HepG2 (cell line): ENCODE results near the gene CD7. TPM values are rescaled to one million over a fixed set of nuclear protein-coding genes. Genes with fewer than 3 reads are reported as not detected.
A peak's percentile ranks its signal among the peaks of the same experiment; 100 is the strongest.

Experiments
- BORCS8-MEF2B ChIP-seq: sonication (generic); formaldehyde crosslinking; IDR thresholded peaks from 2 replicates; pipeline ENCODE4 v1.8.0; 2022; ENCODE audit warnings: mild to moderate bottlenecking, missing genetic modification reagents
- BRCA1 ChIP-seq: sonication (generic); formaldehyde crosslinking; IDR thresholded peaks from 2 replicates; pipeline ENCODE4 v1.4.0; 2020; ENCODE audit warnings: missing genetic modification reagents
- CCDC6 ChIP-seq: sonication (generic); formaldehyde crosslinking; IDR thresholded peaks from 2 replicates; pipeline ENCODE4 v1.8.1; 2022; ENCODE audit warnings: mild to moderate bottlenecking, missing genetic modification reagents, moderate library complexity
- GTF2F1 ChIP-seq: fragments of 150-350 bp; IDR thresholded peaks from 2 replicates; pipeline ENCODE4 v1.6.1; 2014; ENCODE audit warnings: low read length
- KAT2B ChIP-seq: fragments of 150-350 bp; IDR thresholded peaks from 2 replicates; pipeline ENCODE4 v1.6.1; 2014; ENCODE audit warnings: low read depth, low read length, borderline replicate concordance
- MAZ ChIP-seq, 2 experiments: sonication (generic) in 1 of 2; formaldehyde crosslinking in 1 of 2; IDR thresholded peaks; 2 replicates each; pipeline versions ENCODE4 v1.5.0 to v1.6.1; 2012 to 2020; ENCODE audit warnings: low read depth in 2 of 2, mild to moderate bottlenecking in 2 of 2, borderline replicate concordance in 1 of 2, improper control_type of control experiment in 1 of 2, low read length in 1 of 2, missing genetic modification reagents in 1 of 2, moderate library complexity in 1 of 2
- NFKB2 ChIP-seq: sonication (generic); formaldehyde crosslinking; IDR thresholded peaks from 2 replicates; pipeline ENCODE4 v1.4.0; 2020; ENCODE audit warnings: missing genetic modification reagents, borderline replicate concordance
- PAF1 ChIP-seq: IDR thresholded peaks from 2 replicates; pipeline ENCODE4 v1.6.1; 2016; ENCODE audit warnings: missing genetic modification reagents, missing compliant biosample characterization
- PCBP1 ChIP-seq: fragments of 200-400 bp; formaldehyde crosslinking; IDR thresholded peaks from 2 replicates; pipeline ENCODE4 v1.6.1; 2017; ENCODE audit warnings: mild to moderate bottlenecking, low read depth, low read length, borderline replicate concordance
- POGZ ChIP-seq: sonication (generic); formaldehyde crosslinking; IDR thresholded peaks from 2 replicates; pipeline ENCODE4 v1.4.0; 2020; ENCODE audit warnings: mild to moderate bottlenecking, missing genetic modification reagents
- POLR2A ChIP-seq, 2 experiments: IDR thresholded peaks; 2 replicates each; pipeline ENCODE4 v1.6.1; 2011; ENCODE audit warnings: low read depth in 2 of 2, low read length in 2 of 2, mild to moderate bottlenecking in 1 of 2, moderate library complexity in 1 of 2; ENCODE audit not compliant: insufficient read depth in 1 of 2
- RNF2 ChIP-seq: fragments of 450-650 bp; conservative IDR thresholded peaks from 2 replicates; pipeline ENCODE4 v1.6.1; 2016; ENCODE audit warnings: low read depth
- SALL1 ChIP-seq: sonication (generic); formaldehyde crosslinking; IDR thresholded peaks from 2 replicates; pipeline ENCODE4 v1.8.0; 2022; ENCODE audit warnings: mild to moderate bottlenecking, missing genetic modification reagents
- SIN3B ChIP-seq: fragments of 150-350 bp; IDR thresholded peaks from 2 replicates; pipeline ENCODE4 v1.6.1; 2014; ENCODE audit warnings: low read length
- SMARCE1 ChIP-seq: fragments of 450-650 bp; IDR thresholded peaks from 2 replicates; pipeline ENCODE4 v1.6.1; 2017; ENCODE audit warnings: borderline replicate concordance
- TRIM24 ChIP-seq: sonication (generic); formaldehyde crosslinking; IDR thresholded peaks from 2 replicates; pipeline ENCODE4 v1.8.0; 2022; ENCODE audit warnings: mild to moderate bottlenecking, missing genetic modification reagents
- YY1 ChIP-seq: IDR thresholded peaks from 2 replicates; pipeline ENCODE4 v1.6.1; 2011; ENCODE audit warnings: low read length, low read depth, moderate library complexity, mild to moderate bottlenecking; ENCODE audit not compliant: insufficient read depth, insufficient replicate concordance
- ZFP36L1 ChIP-seq: sonication (generic); formaldehyde crosslinking; IDR thresholded peaks from 2 replicates; pipeline ENCODE4 v1.8.0; 2022; ENCODE audit warnings: mild to moderate bottlenecking, missing genetic modification reagents, moderate library complexity
- ZKSCAN1 ChIP-seq: fragments of 150-350 bp; IDR thresholded peaks from 2 replicates; pipeline ENCODE4 v1.6.1; 2014; ENCODE audit warnings: low read length
- ZNF274 ChIP-seq: sonication (generic); formaldehyde crosslinking; IDR thresholded peaks from 2 replicates; pipeline ENCODE4 v1.5.1; 2020; ENCODE audit warnings: mild to moderate bottlenecking, missing genetic modification reagents
- ZNF460 ChIP-seq: sonication (generic); formaldehyde crosslinking; IDR thresholded peaks from 2 replicates; pipeline ENCODE4 v1.5.1; 2020; ENCODE audit warnings: missing genetic modification reagents, mild to moderate bottlenecking, borderline replicate concordance
- ZNF629 ChIP-seq: sonication (generic); formaldehyde crosslinking; conservative IDR thresholded peaks from 2 replicates; pipeline ENCODE4 v1.5.0; 2020; ENCODE audit warnings: missing genetic modification reagents
- ZNF75D ChIP-seq: sonication (generic); formaldehyde crosslinking; IDR thresholded peaks from 2 replicates; pipeline ENCODE4 v1.8.1; 2023; ENCODE audit warnings: missing genetic modification reagents, mild to moderate bottlenecking, borderline replicate concordance
- ZNF773 ChIP-seq: sonication (generic); formaldehyde crosslinking; IDR thresholded peaks from 2 replicates; pipeline ENCODE4 v1.4.0; 2020; ENCODE audit warnings: missing genetic modification reagents, borderline replicate concordance
- ZNF790 ChIP-seq: sonication (generic); formaldehyde crosslinking; IDR thresholded peaks from 2 replicates; pipeline ENCODE4 v1.8.0; 2022; ENCODE audit warnings: missing genetic modification reagents, mild to moderate bottlenecking, borderline replicate concordance
- ZSCAN29 ChIP-seq: sonication (generic); formaldehyde crosslinking; conservative IDR thresholded peaks from 2 replicates; pipeline ENCODE4 v1.4.0; 2020; ENCODE audit warnings: mild to moderate bottlenecking, missing genetic modification reagents
- polyA plus RNA-seq, 8 experiments: library from polyadenylated mRNA; depleted of rRNA in 3 of 8; stranded (reverse) in 7 of 8; unstranded in 1 of 8; fragments of >200 nt; fragmentation: Illumina TruSeq in 4 of 8; extraction: Trizol in 4 of 8; gene quantifications; 2 replicates each; pipeline versions ENCODE4 v1.2.1 to v1.2.3, GENCODE V29; 2011 to 2016; ENCODE audit warnings: low read depth in 4 of 8, missing spikeins in 1 of 8, mixed read lengths in 1 of 8; ENCODE audit not compliant: insufficient read depth in 1 of 8
- total RNA-seq, 5 experiments: library from RNA; depleted of rRNA; stranded (reverse); fragments of >200 nt; fragmentation: Illumina TruSeq; extraction: Trizol; gene quantifications; 2 replicates each; pipeline ENCODE4 v1.2.3, GENCODE V29; 2016; ENCODE audit warnings: low read depth in 1 of 5
- TF ChIP-seq, protein P1 (sequence below): sonication (generic); formaldehyde crosslinking; IDR thresholded peaks from 2 replicates; pipeline ENCODE4 v1.5.0; 2020; ENCODE audit warnings: missing genetic modification reagents
- TF ChIP-seq, protein P2 (sequence below): sonication (generic); formaldehyde crosslinking; IDR thresholded peaks from 2 replicates; pipeline ENCODE4 v1.4.0; 2020; ENCODE audit warnings: mild to moderate bottlenecking, low read depth, missing genetic modification reagents

CD7 gene
- total and polyA plus RNA-seq, 2 of the 13 experiments (the other 11 are each of a cell fraction or from before 2014, with no cell fraction given), result 67.6 to 76.4 TPM

DNA sequence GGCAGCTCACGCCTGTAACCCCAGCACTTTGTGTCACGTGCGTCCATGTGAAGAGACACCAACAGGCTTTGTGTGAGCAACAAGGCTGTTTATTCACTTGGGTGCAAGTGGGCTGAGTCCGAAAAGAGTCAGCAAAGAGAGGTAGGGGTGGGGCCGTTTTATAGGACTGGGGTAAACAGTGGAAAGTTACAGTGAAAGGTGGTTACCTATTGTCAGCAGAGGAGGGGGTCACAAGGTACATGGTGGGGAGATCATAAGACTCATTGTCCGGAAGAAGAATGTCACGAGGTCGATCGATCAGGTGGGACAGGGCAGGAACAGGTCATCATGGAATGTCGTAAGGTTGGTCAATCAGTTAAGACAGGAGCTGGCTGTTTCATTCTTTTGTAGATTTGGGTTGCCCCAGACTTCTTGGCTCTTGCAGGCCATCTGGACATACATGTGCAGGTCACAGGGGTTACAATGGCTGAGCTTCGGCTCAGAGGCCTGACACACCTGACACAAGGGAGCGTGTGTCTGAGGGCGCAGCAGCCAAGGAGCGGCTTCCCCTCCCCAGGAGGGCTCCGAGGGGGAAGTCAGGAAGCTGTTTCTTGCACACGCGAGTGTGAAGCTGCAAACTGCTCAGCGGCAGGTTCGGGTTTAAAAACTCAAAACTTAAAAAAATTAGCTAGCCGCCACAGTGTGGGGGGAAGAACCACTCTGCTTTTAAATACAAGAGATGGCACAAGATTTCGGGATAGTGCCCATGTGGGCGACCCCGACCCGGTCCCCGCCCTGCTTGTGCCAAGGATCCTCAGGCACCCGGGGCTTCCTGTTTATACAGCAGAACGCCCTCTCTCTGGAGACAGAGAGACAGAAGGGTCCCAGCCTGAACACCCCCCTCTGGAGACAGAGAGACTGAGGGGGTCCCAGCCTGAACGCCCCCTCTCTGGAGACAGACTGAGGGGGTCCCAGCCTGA, 29.2 kb upstream of the CD7 start (continued):
- TF ChIP-seq ZNF460 (no peak; the same call in 1 of the 2 replicates), ZKSCAN1 (no peak), KAT2B (peak; percentile 64; the same call in 1 of the 2 replicates), ZNF790 (CRISPR knock-in tag) (no peak), CCDC6 (CRISPR knock-in tag) (peak; percentile 88; the same call in 1 of the 2 replicates), BORCS8-MEF2B (CRISPR knock-in tag) (0 out of 2 replicates have a peak, but pooled peaks have one; percentile 17), BRCA1 (peak; percentile 67; the same call in 1 of the 2 replicates), ZSCAN29 (CRISPR knock-in tag) (peak; percentile 88; the same call in 1 of the 2 replicates), NFKB2 (CRISPR knock-in tag) (peak; percentile 51; the same call in 1 of the 2 replicates), ZNF629 (CRISPR knock-in tag) (peak; percentile 45; the same call in 1 of the 2 replicates), GTF2F1 (no peak), ZNF274 (CRISPR knock-in tag) (peak; percentile 40; the same call in 1 of the 2 replicates), ZNF75D (no peak), POGZ (CRISPR knock-in tag) (peak; percentile 75), ZNF773 (CRISPR knock-in tag) (no peak), MAZ (IDR thresholded peaks at IDR 0.05; ENCODE audit: borderline replicate concordance, low read depth, low read length) (peak; percentile 68; the same call in 1 of the 2 replicates), MAZ (CRISPR knock-in tag; IDR thresholded peaks at IDR 0.05; ENCODE audit: low read depth) (peak; percentile 91), TRIM24 (CRISPR knock-in tag) (no peak), SALL1 (CRISPR knock-in tag) (peak; percentile 98), YY1 (peak; percentile 45), SIN3B (no peak; the same call in 1 of the 2 replicates), PCBP1 (no peak), ZFP36L1 (CRISPR knock-in tag) (peak; percentile 93; the same call in 1 of the 2 replicates), RNF2 (peak; percentile 56), PAF1 (0 out of 2 replicates have a peak, but pooled peaks have one; percentile 44), POLR2A (IDR thresholded peaks at IDR 0.05; ENCODE audit: insufficient read depth in 1 of 2, low read depth in 2 of 2, low read length in 2 of 2) (peak; percentile 52 to 78; a peak in 3 of 4 replicates), SMARCE1 (no peak)
- TF ChIP-seq, protein P1, sequence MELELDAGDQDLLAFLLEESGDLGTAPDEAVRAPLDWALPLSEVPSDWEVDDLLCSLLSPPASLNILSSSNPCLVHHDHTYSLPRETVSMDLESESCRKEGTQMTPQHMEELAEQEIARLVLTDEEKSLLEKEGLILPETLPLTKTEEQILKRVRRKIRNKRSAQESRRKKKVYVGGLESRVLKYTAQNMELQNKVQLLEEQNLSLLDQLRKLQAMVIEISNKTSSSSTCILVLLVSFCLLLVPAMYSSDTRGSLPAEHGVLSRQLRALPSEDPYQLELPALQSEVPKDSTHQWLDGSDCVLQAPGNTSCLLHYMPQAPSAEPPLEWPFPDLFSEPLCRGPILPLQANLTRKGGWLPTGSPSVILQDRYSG (CRISPR knock-in tag), result 0 out of 2 replicates have a peak, but pooled peaks have one; percentile 41
- TF ChIP-seq, protein P2, sequence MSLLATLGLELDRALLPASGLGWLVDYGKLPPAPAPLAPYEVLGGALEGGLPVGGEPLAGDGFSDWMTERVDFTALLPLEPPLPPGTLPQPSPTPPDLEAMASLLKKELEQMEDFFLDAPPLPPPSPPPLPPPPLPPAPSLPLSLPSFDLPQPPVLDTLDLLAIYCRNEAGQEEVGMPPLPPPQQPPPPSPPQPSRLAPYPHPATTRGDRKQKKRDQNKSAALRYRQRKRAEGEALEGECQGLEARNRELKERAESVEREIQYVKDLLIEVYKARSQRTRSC (CRISPR knock-in tag), result no peak
